Stimulated activated CD8-positive, alpha-beta memory T cell treated with anti-CD3 and anti-CD28 coated beads, Interleukin-15, amount 100 ng/mL, for 48 hours (primary cell): ENCODE data around the gene IL22.

Experiments used
- DNase-seq, 2 donors: peaks; one replicate each; pipeline ENCODE4 v3.0.0-alpha.2; 2020; ENCODE audit warnings: low read depth in 2 of 2

IL22 gene

GRCh38 chr12:68264158-68264855 lies 10.9 kb upstream of the IL22 start:
- DNase-seq = no peak

- DNase-seq = no peak
Observed at GRCh38 chr12:68263366-68263765, 10.0 kb upstream of the IL22 start.

- no peak for DNase-seq
Observed at GRCh38 chr12:68261896-68262295, 8.5 kb upstream of the IL22 start.

DNA sequence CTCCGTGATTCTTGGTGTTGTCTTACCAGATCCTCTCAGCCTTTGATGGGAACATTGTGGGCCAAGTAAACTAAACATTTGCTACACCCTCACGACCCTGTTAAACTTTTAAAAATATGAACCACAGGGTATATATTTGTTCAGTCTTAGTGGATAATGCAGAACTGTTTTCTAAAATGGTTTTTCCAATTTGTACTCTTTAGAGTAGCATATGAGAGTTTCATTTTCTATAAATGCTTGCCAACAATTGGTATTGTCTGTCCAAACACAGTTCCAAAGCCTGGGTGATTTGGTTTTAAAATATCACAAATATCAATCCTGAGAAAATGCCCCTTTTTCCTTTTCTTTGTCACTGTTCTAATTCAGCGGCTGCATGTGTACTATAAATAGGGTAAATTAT lies 6.7 kb upstream of the IL22 start:
- DNase-seq = no peak

DNA sequence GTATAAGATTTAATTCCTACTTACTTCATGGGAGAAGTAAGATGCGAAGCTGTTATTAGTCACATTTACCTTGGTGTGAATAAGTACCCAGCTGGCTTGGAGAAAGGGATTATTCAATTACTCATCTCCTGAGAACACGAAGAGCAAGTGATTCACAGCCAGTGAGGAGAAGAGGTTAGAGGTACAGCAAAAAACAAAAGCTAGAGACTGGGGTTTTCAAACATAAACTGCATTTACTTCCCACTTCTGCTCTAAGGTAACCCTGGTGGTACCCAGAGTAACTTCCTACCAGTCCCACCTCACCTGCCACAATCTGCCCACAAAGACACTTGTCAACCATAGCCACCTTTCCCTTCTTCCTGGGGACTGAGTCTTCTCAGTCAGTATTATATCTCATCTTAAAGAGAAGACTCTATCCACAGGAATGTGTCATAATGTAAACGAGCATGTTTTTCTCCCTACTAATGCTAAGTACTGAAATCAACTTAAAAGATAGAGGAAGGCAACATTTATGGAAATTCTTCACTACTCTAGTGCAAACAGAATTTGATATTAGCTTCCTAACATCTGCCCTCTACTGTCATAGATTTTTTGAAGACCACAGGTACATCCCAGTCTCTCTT lies 6.0 kb upstream of the IL22 start:
- DNase-seq = peak in 1 of 2 donors; percentile 43

- DNase-seq = no peak
Observed at GRCh38 chr12:68252077-68252476, 1.3 kb downstream of the IL22 start.

DNA sequence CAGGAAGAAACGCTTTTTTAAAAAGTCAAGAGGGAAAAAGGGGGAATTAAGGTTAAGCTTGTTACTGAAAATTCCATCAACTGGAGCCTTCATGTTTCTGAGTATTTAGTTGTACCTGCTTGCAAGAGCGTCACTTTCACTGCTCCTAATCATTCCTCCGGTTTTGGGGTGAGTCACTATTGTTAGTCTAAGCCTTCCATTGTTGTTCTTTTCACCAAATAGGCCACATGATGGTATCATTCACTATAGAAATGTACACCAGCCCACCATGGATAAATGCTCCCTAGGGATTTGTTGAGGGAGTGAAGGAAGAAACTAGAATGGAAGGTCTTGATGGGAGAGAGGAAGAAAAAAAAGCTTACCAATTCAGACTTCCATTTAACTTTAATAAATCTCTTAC lies 3.0 kb downstream of the IL22 start:
- DNase-seq = no peak

- no peak for DNase-seq
Observed at GRCh38 chr12:68247785-68248184, 5.6 kb downstream of the IL22 start.

- no peak for DNase-seq
Observed at GRCh38 chr12:68246350-68246749, 7.1 kb downstream of the IL22 start.

DNA sequence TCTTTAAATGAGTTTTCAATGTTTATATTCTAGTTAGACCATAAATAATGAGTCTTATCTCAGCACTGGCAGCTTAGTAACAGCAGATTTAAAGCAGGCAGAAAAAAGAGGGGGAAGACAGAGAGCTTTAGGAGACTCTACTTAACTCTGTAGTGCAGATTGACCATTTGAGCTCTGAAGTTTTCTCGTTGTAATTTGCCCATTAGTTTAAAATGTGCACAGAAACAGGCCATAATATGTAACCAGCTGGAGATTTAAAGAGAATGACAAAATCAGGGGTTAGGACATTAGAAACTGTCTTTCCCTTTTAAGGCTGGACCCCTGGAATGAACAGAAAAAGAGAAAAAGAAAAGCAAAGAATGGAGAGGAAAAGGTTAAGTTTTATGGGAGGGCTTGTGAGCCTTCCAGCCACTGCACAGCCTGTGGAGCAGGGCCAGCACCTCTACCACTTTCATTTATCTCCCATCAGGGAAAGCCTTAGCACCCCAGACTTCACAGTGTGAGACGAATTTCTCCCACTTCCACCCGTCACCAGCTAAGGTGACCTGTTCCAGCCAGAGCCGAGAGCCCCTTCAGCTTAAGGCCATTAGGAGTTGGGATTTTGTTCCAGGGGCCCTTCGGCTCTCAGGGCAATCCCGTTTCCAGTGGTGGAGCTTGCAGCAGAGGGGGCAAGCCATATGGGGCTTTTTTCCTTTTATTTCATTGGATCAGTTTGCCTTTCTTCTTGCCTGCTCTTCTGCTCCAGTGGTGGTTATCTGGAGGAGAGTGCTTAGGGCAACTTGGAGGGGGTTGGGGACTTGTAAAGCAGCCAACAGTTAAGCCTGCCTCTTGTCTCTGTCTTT lies 8.0 kb downstream of the IL22 start:
- DNase-seq = no peak

DNA sequence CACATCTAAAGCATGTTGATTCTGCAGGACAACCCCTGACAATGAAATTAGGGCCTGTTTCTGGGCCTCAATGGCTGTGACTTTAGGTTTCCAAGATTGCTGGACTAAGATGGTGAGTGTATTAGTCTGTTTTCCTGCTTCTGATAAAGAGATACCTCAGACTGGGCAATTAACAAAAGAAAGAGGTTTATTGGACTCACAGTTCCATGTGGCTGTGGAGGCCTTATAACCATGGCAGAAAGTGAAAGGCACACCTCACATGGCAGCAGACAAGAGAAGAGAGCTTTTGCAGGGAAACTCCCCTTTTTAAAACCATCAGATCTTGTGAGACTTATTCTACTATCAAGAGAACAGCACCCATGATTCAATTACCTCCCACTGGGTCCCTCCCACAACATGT lies 10.6 kb downstream of the IL22 start:
- no peak for DNase-seq

DNA sequence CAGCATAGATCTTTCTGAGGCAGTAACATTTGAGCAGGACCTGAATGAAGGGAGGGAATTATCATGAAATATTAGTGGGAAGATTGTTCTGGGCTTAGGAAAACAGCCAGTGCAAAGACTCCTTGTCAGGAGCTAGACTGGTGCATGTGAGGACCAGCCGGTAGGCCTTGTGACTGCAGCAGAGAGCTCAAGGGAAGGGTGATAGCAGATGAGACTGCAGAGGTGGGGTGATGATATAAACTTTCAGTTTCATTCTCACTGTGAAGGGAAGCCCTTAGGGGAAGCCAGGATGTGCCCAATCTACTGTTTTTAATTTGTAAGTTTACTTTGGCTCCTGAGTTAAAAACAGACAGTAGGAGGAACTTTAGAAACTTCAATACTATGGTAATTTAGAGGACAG lies 12.4 kb downstream of the IL22 start:
- peak; percentile 30 to 40 for DNase-seq

GRCh38 chr12:68240079-68240478 lies 13.3 kb downstream of the IL22 start:
- DNase-seq = no peak

GRCh38 chr12:68239309-68239982 lies 14.0 kb downstream of the IL22 start:
- no peak for DNase-seq

- DNase-seq = no peak
Observed at GRCh38 chr12:68237619-68238018, 15.8 kb downstream of the IL22 start.

DNA sequence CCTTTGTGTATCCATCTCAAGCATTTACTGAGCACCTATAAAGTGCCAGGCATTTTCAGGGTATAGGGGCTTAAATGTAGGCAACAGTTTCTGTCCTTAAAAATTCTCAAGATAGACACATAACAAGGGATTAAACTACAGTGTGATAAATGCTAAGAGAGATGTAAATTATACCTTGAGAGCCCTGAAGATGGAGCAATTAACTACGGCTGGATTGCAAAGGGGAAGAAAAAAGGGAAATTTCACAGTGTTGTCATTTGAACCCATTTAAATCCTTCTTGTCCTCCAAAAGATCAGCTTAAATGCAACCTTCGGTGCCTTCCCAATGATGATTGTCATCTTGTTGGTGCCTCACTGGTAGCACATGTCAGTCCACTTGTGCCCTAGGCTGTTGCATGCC lies 16.3 kb downstream of the IL22 start:
- DNase-seq = no peak

- DNase-seq = no peak
Observed at GRCh38 chr12:68236421-68237059, 16.9 kb downstream of the IL22 start.

DNA sequence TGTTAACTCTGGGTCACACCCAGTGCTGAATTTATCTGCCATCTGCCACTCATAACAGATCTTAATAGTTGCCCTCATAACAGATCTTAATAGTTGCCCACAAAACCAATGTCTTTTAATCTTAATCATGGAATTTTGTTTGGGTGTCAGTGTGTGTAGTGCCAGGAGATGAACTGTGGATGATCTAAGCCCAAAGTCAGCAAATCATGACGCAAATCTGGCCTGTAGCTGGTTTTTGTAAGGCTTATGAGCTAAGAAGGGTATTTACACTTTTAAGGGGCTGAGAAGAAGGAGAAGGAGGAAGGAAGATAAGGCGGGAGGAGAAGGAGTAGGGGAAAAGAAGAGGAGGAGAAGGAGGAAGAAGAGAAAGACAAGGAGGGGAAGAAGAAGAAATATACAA lies 17.8 kb downstream of the IL22 start:
- DNase-seq = no peak

DNA sequence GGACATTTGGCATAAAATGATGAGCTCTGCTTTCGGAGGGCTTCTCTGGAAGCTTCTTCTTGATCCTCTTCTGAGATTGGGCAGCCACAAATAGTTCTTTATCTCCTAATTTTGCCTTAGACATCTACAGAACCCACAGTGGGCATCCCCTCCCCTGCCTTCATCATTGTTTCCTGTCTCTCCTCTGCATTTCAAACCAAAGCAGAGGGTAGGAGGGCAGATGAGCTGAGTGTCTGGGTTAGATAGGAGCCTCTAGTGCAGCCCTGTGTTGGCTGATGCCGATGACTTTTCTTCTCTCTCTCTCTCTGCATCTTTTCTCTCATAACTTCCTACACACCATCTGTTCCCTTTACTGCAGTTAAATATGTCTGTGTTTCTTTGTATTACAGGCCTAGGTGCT lies 19.3 kb downstream of the IL22 start:
- no peak for DNase-seq

GRCh38 chr12:68233498-68233897 lies 19.9 kb downstream of the IL22 start:
- no peak for DNase-seq

- no peak for DNase-seq
Observed at GRCh38 chr12:68231691-68232090, 21.7 kb downstream of the IL22 start.

- DNase-seq = no peak
Observed at GRCh38 chr12:68231229-68231628, 22.2 kb downstream of the IL22 start.
